Nucleus accumbens (tissue), 56 donors: ENCODE results near the gene NUP98.
A peak's percentile ranks its signal among the peaks of the same experiment; 100 is the strongest.
"Not testable (repeated sequence)": the region's sequence is repeated elsewhere in the genome, so short reads cannot be mapped to it uniquely, and the experiment has no call there.

ENCODE experiments used
- DNase-seq, 56 donors: peaks; one replicate each; lab custom pipeline; 2025; lab: John Stamatoyannopoulos, UW

Gene NUP98

DNA sequence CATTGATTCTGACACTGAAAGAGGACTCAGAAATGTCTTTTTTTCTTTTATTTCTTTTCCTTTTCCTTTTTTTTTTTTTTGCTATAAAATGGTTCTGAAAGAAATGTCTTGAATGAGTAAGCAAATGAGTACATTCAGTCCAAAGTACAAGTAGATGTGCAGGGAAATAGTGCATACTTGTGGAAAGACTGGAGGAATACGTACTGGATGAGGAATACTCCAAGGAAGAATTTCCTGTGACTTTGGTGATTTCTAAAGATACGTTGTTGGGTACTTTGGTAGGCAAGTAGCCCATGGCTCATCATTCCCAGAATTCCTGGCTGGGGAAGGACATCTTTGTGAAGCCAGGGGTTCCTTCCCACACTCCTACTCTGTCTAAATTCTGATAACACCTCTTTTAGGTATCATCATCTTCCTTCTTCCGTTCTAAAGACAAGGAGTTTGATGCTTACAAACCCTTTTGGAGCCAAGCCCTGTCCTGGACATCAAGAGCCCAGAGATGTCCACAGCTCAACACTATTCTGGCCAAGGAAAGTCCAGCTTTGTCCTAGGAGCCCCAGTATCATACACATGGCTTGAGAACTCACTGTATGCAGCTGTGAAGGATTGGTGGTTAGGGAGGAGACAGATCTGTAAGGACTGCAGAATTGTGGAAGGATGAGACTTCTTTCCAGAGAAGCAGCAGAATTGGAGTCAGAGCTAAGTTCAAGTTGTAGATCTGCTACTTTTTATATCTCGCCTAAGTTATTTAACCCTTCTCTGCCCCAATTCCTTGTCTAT, 4.8 kb upstream of the NUP98 start:
- DNase-seq: no peak

DNA sequence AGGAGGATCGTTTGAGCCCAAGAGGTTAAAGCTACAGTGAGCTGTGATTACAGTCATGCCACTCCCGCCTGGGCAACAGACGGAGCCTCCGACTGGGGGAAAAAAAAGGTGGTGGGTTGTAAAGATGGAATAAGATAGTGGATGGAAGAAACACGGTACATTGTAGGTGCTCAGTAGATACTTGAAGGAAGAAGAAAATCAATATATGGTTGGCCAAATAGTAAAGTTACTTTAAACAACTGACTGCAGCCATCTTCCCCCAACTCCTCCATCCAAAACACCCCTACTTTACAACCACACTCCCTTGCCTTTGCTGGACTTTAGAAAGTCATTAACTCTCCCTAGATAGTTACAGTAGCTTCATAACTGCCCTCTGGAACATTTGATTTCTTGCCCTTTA, 2.5 kb upstream of the NUP98 start:
- DNase-seq: no peak

DNA sequence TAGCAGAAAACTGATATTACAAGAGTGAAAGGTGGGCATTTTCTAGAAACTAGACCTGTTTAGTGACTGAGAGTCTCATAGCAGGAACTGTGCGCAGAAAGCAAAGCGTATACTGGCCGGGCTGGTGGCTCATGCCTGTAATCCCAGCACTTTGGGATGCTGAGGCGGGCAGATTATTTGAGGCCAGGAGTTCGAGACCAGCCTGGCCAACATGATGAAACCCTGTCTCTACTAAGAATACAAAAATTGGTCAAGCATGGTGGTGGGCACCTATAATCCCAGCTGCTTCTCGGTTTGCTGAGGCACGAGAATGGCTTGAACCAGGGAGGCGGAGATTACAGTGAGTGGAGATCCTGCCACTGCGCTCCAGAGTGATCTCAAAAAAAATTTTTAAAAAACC, 1.8 kb upstream of the NUP98 start:
- DNase-seq: no peak

DNA sequence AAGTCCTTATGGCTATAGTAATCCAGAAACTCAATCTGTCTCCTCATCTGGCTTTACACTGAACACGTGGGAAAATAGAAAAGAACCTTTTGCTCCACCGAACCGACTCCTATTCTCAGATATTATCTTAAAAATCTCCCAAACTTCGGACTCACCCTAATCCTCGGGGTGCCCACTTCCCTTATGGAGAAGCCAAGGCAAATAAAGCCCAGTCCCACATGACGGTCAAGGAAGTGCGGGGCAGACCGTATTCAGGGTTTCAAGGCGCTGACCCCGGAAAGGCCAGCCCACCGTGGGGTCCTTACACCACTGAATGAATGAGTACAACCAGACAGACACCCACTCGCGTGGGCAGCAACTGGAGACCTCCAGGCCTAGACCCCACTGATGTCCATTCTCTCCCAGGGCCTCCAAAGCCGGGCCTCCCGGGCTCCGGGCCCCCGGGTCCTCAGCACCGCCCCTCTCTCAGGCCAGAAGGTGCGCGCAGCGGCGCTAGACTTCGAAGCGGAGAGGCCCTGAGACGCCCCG, 489 bp downstream of the NUP98 start:
- peak in 5 of 56 donors; percentile 51 to 77 (median 73) for DNase-seq

DNA sequence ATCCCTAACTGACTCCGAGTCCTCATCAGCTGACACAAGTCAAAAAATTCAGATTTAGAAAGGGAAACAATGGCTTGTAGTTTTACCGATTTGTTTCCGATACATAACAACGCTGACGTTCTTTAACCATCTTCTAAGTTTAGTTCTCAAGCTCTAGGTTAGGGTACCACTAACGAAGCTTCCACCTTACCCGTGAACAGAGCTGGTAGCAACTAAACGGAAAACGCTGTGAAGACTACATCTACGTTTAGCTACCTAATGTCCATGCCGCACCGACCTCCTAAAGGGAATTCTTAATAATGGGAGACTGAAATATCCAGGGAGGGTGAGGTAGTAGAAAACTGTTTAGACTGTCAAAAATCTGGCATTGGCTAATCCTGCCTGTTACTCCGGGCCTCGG, 1.0 kb downstream of the NUP98 start:
- DNase-seq: no peak

DNA sequence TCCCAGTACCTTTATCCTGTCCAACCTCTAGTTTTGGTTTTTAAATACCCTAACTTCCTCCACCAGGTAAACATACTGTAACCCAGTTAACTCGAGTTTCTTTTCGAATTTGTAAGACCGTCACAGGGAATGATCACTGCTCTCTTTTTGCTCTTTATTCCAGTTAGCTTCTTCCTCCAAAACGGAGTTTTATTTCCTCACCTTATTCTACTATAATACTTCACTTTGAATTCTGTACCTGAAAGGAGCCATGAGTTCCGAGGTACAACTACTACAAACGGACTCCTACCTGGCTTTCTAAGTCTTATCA, 1.4 kb downstream of the NUP98 start:
- no peak for DNase-seq

DNA sequence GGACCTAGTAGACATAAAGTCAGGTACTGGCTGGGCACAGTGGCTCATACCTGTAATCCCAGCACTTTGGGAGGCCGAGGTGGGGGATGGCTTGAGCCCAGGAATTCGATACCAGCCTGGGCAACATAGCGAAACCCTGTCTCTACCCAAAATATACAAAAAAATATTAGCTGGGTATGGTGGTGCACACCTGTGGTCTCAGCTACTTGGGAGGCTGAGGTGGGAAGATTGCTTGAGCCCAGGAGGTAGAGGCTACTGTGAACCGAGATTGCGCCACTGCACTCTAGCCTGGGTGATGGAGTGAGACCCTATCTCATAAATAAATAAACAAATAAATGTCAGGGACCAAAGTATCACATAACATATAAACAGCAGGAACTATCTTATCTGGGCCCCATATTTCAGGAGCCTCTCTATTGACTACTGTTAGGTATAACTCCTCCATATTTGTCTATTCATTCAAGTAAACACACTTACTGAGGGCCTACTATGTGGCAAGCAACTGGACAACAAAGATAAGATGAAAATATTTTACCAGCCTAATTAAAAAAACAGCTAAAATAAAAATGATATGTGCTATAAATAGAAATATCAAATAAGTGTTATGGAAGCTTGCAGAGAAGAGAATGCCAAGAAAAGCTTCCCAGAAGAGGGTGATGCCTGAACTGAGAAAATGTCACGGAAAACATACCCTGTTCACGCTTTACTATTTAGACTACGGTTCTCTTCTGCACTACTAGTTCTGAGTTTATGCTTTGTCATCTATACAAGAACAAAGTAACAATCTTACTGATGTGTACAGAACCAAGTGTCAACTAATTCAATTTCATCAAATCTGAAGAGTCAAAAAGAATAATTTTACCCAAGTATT, 2.0 kb downstream of the NUP98 start:
- DNase-seq: no peak

DNA sequence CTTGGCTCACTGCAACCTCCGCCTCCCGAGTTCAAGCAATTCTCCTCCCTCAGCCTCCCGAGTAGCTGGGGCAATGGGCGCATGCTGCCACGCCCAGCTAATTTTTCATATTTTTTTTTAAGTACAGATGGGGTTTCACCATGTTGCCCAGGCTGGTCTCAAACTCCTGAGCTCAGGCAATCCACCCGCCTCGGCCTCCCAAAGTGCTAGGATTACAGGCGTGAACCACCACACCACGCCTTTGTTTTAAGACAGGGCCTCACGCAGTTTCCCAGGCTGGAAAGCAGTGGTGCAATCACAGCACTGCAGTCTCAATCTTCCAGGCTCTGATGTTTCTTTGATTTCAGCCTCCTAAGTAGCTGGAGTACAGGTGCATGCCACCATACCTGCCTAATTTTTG, 3.0 kb downstream of the NUP98 start:
- not testable (repeated sequence) for DNase-seq

DNA sequence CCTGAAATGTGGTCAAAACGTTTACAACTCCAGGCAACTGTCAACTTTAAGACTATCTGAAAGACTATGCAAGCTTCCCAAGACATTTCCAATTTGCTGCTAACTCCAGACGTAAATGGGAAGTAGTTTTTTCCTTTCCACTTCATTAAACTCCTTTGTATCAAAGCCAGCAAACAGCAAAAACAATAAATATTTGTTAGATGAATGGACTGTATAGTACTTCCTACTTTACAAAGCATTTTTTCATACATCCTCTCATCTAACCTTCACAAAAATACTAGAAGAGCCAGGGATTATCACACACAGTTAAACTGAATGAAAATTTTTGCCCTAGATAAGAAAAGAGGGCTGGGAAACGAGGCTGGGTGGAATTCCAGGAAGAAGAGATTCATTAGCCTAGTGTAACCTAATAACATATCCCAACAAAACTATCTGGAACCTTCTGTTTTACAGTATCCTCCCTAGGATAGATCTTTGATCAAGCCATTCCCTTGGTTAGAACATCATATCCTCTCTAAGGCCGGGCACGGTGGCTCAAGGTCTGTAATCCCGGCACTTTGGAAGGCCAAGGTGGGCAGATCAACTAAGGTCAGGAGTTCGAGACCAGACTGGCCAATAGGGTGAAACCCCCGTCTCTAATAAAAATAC, 10.4 kb downstream of the NUP98 start:
- no peak for DNase-seq

DNA sequence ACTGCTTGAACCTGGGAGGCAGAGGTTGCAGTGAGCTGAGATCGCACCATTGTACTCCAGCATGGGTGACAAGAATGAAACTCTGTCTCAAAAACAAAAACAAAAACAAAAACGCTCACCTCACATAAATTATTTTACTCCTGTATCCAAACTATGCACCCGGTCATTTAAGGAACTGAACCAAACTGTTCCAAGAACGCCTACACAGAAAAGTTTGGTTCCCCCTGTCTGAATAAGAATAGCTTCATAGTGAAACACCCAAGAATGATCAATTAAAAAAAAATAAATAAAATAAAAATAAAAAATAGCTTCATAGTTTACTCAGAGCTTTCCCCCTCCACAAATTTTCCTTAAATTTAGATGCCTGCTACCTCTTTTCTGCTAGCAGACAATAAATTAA, 13.7 kb downstream of the NUP98 start:
- no peak for DNase-seq

DNA sequence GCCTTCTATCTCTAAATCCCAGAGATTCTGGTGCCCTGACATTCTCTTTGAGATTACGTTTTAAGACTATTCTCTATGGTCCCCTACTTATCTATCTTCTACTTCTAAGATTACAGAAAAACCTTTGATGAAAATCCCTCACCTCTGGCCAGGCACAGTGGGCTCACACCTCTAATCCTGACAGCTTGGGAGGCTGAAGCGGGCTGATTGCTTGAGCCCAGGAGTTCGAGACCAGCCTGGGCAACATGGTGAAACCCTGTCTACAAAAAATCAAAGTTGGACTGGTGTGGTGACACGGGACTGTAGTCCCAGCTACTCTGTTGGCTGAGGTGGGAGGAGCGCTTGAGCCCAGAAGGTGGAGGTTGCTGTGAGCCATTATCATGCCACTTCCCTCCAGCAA, 14.4 kb downstream of the NUP98 start:
- no peak for DNase-seq

DNA sequence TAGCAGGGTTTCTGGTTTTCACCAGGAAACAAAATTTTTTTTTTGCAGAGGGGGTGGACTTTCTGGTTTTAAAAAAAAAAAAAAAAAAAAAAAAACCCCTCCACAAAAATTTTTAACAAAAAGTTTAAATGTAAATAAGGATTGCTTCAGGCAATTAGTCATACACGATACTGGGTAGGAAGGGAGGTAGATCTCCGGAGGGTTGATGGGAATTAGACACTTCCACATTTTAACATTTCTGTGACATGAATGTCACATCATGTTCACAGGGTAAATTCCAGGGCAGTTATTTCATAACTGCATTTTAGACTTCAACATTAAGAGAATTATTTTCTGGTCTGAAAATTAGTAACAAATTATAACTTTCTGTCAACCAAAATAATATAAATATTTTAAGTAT, 15.9 kb downstream of the NUP98 start:
- DNase-seq: no peak

DNA sequence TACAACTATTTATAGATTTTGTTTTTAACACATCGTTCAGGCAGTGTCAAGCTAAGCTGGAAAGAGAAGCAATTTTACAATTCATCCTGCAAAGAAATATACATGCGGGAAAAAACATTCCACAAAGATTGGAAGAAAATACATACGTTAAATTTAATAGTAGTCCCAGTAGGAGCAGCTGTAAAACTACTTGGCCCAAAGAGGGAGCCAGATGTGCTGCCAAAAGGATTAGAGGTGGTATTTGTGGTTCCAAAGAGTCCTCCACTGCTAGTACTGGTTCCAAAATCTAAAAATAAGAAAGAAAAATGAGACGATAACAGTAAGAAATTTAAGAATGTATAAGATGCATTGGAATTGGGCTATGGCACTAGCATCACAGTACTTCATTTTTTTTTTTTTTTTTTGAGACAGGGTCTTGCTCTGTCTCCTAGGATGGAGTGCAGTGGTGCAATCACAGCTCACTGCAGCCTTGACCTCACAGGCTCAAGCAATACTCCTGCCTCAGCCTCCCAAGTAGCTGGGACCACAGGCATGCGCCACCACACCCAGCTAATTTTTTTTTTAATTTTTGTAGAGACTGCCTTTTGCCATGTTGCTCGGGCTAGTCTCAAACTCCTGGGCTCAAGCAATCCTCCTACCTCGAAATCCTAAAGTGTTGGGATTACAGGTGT, 21.5 kb downstream of the NUP98 start:
- DNase-seq: no peak

DNA sequence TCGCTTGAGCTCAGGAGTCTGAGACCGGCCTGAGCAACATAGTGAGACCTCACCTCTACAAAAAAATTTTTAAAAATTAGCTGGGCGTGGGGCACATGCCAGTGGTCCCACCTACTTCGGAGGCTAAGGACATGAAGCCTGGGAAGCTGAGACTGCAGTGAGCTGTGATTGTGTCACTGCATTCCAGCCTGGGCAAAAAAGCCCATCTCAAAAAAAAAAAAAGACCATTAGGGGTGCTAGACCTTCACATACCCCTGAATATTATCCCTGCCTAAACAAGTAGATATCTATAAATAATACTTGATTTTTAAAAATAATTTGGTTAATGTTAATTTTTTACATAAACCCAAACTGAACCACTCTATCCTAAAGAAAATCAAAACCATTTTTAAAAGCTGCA, 24.2 kb downstream of the NUP98 start:
- no peak for DNase-seq

DNA sequence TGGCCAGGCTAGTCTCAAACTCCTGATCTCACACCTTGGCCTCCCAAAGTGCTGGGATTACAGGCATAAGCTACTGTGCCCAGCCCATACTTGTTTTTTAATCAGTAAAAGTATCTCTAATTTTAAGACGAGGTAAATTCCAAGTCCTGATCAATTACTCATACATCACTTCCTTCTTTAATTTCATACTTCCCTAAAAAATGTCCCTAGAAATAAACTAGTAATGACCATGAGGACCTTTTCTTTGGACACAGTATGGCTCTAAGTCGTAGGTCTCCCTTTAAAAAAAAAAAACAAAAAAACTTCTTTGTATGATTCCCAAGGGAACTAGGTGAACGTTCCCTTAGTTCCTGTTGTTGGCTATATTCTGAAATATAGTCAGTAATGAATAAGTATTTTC, 29.8 kb downstream of the NUP98 start:
- DNase-seq: no peak

DNA sequence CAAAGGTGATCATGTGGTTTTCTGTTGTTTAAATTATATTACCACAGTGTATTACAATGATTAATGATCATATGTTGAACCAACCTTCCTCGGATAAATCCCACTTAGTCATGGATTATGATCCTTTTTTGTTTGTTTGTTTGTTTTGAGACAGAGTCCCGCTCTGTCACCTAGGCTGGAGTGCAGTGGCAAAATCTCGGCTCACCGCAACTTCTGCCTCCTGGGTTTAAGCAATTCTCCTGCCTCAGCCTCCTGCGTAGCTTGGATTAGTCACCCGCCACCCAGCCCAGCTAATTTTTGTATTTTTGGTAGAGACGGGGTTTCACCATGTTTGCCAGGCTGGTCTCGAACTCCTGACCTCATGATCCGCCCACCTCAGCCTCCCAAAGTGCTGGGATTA, 30.5 kb downstream of the NUP98 start:
- not testable (repeated sequence) for DNase-seq

DNA sequence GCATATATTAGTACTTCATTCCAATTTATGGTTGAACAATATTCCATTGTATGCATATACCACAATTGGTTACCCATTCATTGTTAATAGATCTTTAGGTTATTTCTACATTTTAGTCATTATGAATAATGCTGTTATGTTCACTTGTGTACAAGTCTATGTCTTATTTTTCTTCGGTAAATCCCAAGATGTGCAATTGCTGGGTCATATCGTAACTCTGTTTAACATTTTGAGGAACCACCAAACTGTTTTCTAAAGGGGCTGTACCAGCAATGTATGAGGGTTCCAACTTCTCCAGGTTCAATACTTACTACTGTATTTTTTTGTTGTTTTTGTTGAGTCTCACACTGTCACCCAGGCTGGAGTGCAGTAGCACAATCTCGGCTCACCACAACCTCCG, 33.1 kb downstream of the NUP98 start:
- DNase-seq: no peak

DNA sequence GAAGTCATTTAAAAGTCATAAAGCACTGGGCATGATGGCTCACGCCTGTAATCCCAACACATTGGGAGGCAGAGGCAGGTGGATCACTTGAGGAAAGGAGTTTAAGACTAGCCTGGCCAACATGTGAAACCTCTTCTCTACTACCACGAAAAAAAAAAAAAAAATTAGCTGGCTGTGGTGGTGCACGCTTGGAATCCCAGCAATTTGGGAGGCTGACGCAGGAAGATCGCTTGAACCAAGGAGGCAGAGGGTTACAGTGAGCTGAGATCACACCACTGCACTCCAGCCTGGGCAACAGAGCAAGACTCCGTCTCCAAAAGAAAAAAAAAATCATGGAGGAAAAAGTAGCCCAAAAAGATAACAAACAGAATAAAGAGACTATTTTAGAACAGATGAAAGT, 42.2 kb downstream of the NUP98 start:
- DNase-seq: no peak

DNA sequence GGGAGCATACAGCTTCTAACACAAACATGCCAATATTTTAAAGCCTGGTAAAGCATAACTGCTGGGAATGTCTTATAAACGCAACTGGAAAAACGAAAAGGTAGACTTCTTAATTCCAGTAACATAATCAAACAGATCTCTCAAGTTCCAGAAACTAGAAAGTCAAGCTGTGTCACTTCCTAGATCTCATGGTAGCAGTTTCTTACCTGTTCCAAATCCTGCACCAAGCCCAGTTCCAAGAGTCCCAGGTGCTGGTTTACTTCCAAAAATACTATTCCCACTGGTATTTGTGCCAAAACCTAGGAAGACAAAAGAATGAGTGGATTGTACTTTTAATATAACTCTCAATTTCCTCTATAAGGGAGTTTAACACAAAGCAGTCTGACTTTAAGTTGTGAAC, 44.2 kb downstream of the NUP98 start:
- DNase-seq: no peak

DNA sequence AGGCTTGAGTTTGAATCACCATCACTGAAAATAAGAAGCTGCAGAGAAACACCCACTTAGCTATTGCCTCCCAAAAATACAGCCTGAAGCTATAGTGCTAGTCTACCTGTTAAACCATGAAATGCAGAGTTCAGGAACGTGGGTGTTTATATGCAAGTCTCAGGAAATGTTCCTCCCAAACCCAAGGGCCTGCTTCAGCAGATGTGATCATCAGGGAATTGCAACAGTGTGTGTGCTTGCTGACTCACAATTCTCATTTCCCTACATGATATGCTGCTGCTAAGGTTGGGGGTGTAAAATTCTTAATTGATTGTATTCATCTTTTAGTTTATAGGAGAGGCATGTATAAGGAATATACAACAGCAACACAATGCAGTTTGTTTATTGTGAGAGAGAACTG, 49.6 kb downstream of the NUP98 start:
- peak in 16 of 56 donors; percentile 2 to 68 (median 34) for DNase-seq

DNA sequence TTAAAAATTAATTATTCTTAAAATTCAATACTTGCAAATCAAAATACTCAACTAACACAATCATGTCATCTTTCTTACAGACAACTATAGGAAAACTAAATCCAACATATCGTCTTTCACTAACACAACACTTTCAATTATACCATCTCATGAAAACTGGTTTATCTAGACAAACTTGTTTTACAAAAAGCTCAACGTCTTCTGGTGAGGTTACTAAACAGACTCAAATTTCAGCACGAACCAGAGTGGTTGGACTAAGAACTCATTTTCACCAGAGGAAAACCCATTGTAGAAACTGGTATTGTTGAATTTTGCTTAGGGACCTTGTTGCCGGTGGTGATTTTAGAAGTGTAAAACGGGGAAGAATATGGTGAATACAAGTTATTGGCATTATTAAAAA, 52.2 kb downstream of the NUP98 start:
- no peak for DNase-seq
